Upper lobe of left lung (tissue), 4 donors: Measurements from ENCODE around the gene GARRE1.

Experiments
- POLR2A ChIP-seq, 4 donors: fragments of 450-650 bp; IDR thresholded peaks; one replicate each; pipeline ENCODE4 v1.5.1; 2016 to 2017; ENCODE audit warnings: antibody characterized with exemption in 4 of 4, mild to moderate bottlenecking in 2 of 4
- POLR2AphosphoS5 ChIP-seq, 2 donors: sonication (generic); formaldehyde crosslinking; IDR thresholded peaks; one replicate each; pipeline ENCODE4 v1.5.1; 2017; ENCODE audit warnings: antibody characterized with exemption in 2 of 2
- TF ChIP-seq, protein P1 (sequence below), 6 experiments: fragments of 450-650 bp in 4 of 6; fragments of 200-600 bp in 2 of 6; sonication (generic) in 2 of 6; IDR thresholded peaks; one replicate each; pipeline ENCODE4 v1.5.1; 2016 to 2019; ENCODE audit warnings: antibody characterized with exemption in 6 of 6

DNA sequence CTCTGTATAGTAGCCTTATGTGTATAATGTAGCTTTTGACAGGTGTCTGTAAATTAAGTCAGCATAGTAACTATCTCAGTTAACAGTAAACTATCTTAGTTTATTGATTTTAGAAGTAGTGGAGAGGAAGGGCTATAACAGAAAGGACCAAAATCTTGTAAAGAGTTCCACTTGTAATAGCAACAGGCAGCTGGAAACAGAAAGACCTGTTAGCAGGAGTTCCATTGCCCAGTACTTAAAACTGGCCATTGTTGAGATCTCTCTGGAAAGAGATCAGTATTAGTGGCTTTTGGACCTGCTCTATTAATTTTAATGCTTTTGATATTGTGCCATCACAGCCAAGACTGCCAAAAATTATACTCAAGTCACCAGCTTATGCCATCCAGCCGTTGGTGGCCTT lies 32.0 kb upstream of the GARRE1 start:
- TF ChIP-seq, protein P1, sequence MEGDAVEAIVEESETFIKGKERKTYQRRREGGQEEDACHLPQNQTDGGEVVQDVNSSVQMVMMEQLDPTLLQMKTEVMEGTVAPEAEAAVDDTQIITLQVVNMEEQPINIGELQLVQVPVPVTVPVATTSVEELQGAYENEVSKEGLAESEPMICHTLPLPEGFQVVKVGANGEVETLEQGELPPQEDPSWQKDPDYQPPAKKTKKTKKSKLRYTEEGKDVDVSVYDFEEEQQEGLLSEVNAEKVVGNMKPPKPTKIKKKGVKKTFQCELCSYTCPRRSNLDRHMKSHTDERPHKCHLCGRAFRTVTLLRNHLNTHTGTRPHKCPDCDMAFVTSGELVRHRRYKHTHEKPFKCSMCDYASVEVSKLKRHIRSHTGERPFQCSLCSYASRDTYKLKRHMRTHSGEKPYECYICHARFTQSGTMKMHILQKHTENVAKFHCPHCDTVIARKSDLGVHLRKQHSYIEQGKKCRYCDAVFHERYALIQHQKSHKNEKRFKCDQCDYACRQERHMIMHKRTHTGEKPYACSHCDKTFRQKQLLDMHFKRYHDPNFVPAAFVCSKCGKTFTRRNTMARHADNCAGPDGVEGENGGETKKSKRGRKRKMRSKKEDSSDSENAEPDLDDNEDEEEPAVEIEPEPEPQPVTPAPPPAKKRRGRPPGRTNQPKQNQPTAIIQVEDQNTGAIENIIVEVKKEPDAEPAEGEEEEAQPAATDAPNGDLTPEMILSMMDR (IDR thresholded peaks at IDR 0.05), result no peak
- no peak for TF ChIP-seq POLR2A (IDR thresholded peaks at IDR 0.05)
- no peak for TF ChIP-seq POLR2AphosphoS5 (IDR thresholded peaks at IDR 0.05)
